Muscle layer of duodenum (tissue), 2 donors: Measurements from ENCODE around the gene TENT4B.

Experiments used
- H3K27ac ChIP-seq: one replicate; pipeline ENCODE4 v1.7.0; 2013; ENCODE audit warnings: mild to moderate bottlenecking, low read length
- H3K27me3 ChIP-seq: one replicate; pipeline ENCODE4 v1.7.0; 2013; ENCODE audit warnings: low read depth, mild to moderate bottlenecking, control low read depth, low read length
- H3K36me3 ChIP-seq, 2 donors: one replicate each; pipeline ENCODE4 v1.7.0; 2013; ENCODE audit warnings: low read length in 2 of 2, control low read depth in 1 of 2, mild to moderate bottlenecking in 1 of 2; ENCODE audit not compliant: insufficient read depth in 2 of 2, control insufficient read depth in 1 of 2
- H3K4me1 ChIP-seq, 2 donors: one replicate each; pipeline ENCODE4 v1.7.0; 2013; ENCODE audit warnings: low read length in 2 of 2, mild to moderate bottlenecking in 2 of 2, control low read depth in 1 of 2, moderate library complexity in 1 of 2; ENCODE audit not compliant: insufficient read depth in 2 of 2, control insufficient read depth in 1 of 2
- H3K4me3 ChIP-seq, 2 donors: one replicate each; pipeline ENCODE4 v1.7.0; 2013; ENCODE audit warnings: low read length in 2 of 2, low read depth in 1 of 2, mild to moderate bottlenecking in 1 of 2
- H3K9me3 ChIP-seq, 2 donors: one replicate each; pipeline ENCODE4 v1.7.0; 2013; ENCODE audit warnings: low read length in 2 of 2, control low read depth in 1 of 2, mild to moderate bottlenecking in 1 of 2; ENCODE audit not compliant: control insufficient read depth in 1 of 2
- donor health status: healthy.

The TENT4B gene

GRCh38 chr16:50252082-50252611, 99.0 kb downstream of the TENT4B start:
- H3K4me1 ChIP-seq: no peaks in the 10 kb centered on the region
- H3K36me3 ChIP-seq: no peaks in the 10 kb centered on the region
- H3K27me3 ChIP-seq: no peaks in the 10 kb centered on the region
- no peak overlapping the region for H3K4me3 ChIP-seq
- H3K27ac ChIP-seq: no peak overlapping the region
- H3K9me3 ChIP-seq: no peaks in the 10 kb centered on the region

DNA sequence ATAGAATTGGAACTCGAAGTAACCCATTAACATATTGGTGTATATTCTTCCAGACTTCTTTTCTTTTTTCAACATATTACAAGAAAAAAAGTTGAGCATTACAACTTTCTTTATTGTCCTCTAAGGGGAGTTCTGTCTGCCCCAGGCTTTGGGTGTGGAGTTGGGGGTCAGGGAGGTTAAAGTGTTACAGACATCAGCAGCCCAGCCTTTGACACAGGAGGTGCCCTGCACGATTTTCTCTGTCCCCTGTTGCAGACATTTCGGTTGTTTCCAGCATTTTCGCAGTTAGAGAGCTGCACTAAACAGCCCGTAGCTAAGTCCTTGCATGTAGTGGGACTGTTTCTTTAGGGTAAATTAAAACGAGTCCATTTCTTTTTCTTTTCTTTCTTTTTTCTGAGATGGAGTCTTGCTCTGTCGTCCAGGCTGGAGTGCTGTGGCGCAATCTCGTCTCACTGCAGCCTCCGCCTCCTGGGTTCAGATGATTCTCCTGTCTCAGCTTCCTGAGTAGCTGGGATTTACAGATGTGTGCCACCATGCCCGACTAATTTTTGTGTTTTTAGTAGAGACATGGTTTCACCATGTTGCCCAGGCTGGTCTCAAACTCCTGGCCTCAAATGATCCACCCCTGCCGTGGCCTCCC, 99.9 kb downstream of the TENT4B start:
- no peak overlapping the region for H3K4me3 ChIP-seq
- H3K9me3 ChIP-seq: no peaks in the 10 kb centered on the region
- H3K36me3 ChIP-seq: no peaks in the 10 kb centered on the region
- H3K27ac ChIP-seq: no peak overlapping the region
- no peaks in the 10 kb centered on the region for H3K27me3 ChIP-seq
- no peaks in the 10 kb centered on the region for H3K4me1 ChIP-seq

GRCh38 chr16:50253514-50253910, 100.4 kb downstream of the TENT4B start:
- no peak overlapping the region for H3K27ac ChIP-seq
- no peak overlapping the region for H3K4me3 ChIP-seq
- no peaks in the 10 kb centered on the region for H3K27me3 ChIP-seq

DNA sequence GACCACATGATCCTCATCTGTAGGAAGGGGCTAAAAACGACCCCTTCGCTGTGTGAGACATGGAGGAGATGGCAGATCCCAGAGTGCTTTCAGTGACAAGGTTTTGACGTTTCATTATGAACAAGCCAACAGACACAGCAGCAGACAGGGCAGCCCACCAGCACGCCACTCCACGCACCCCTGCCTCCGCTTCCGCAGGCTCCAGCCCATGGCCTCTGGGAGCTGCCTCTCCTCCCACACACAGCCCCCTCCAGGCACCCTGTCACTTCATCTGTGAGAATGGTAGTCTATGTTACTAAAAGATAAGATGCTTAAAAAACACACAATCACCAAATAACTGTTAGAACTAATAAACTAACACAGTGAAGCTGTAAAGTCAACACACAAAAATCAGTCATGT, 101.0 kb downstream of the TENT4B start:
- Histone ChIP-seq H3K4me1 (no peaks in the 10 kb centered on the region), H3K9me3 (no peaks in the 10 kb centered on the region), H3K27ac (no peak overlapping the region), H3K27me3 (no peaks in the 10 kb centered on the region), H3K4me3 (no peak overlapping the region), H3K36me3 (no peaks in the 10 kb centered on the region)

More at GRCh38 chr16:50253514-50253910, 100.4 kb downstream of the TENT4B start:
- no peaks in the 10 kb centered on the region for H3K9me3 ChIP-seq
- no peaks in the 10 kb centered on the region for H3K4me1 ChIP-seq
- no peaks in the 10 kb centered on the region for H3K36me3 ChIP-seq

DNA sequence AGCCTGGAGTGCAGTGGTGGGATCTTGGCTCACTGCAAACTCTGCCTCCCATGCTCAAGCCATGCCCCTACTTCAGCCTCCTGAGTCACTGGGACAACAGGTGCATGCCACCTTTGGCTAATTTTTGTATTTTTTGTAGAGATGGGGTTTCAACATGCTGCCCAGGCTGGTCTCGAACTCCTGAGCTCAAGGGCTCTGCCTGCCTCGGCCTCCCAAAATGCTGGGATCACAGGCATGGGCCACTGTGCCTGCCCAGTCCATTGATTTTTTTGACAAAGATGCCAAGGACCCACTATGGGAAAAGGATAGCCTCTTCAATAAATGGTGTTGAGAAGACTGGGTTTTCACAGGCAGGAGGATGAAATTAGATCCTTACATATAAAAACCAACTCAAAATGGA, 102.4 kb downstream of the TENT4B start:
- Histone ChIP-seq H3K4me1 (no peaks in the 10 kb centered on the region), H3K27ac (no peak overlapping the region), H3K4me3 (no peak overlapping the region), H3K27me3 (no peaks in the 10 kb centered on the region), H3K9me3 (no peaks in the 10 kb centered on the region), H3K36me3 (no peaks in the 10 kb centered on the region)

DNA sequence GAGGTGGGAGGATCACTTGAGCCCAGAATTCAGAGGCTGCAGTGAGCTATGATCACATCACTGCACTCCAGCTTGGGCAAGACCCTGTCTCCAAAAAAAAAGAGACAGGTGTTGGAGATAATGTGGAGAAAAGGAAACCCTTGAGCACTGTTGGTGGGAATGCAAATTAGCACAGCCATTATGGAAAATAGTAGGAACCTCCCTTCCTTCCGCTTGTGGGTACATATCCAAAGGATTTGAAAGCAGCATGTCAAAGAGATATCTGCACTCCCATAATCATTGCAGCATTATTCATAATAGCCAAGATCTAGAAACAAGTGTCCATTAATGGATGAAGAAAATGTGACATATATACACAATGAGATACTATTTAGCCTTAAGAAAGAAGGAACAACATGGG, 103.5 kb downstream of the TENT4B start:
- no peaks in the 10 kb centered on the region for H3K4me1 ChIP-seq
- H3K4me3 ChIP-seq: no peak overlapping the region
- no peaks in the 10 kb centered on the region for H3K27me3 ChIP-seq
- H3K9me3 ChIP-seq: no peaks in the 10 kb centered on the region
- no peaks in the 10 kb centered on the region for H3K36me3 ChIP-seq
- H3K27ac ChIP-seq: no peak overlapping the region

DNA sequence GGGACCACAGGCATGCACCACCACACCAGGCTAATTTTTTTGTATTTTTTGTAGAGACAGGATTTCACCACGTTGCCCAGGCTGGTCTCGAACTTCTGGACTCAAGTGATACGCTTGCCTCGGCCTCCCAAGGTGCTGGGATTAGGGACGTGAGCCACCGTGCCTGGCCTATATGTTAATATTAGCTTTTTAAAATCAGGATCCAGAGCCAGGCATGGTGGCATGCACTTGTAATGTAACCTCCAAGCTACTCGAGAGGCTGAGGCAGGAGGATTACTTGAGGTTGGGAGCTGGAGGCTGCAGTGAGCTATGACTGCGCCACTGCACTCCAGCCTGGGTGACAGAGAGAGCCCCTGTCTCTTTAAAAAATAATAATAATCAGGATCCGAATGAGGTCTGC, 104.8 kb downstream of the TENT4B start:
- H3K27ac ChIP-seq: no peak overlapping the region
- no peaks in the 10 kb centered on the region for H3K4me1 ChIP-seq
- no peak overlapping the region for H3K4me3 ChIP-seq
- H3K27me3 ChIP-seq: no peaks in the 10 kb centered on the region
- H3K36me3 ChIP-seq: no peaks in the 10 kb centered on the region
- no peaks in the 10 kb centered on the region for H3K9me3 ChIP-seq

DNA sequence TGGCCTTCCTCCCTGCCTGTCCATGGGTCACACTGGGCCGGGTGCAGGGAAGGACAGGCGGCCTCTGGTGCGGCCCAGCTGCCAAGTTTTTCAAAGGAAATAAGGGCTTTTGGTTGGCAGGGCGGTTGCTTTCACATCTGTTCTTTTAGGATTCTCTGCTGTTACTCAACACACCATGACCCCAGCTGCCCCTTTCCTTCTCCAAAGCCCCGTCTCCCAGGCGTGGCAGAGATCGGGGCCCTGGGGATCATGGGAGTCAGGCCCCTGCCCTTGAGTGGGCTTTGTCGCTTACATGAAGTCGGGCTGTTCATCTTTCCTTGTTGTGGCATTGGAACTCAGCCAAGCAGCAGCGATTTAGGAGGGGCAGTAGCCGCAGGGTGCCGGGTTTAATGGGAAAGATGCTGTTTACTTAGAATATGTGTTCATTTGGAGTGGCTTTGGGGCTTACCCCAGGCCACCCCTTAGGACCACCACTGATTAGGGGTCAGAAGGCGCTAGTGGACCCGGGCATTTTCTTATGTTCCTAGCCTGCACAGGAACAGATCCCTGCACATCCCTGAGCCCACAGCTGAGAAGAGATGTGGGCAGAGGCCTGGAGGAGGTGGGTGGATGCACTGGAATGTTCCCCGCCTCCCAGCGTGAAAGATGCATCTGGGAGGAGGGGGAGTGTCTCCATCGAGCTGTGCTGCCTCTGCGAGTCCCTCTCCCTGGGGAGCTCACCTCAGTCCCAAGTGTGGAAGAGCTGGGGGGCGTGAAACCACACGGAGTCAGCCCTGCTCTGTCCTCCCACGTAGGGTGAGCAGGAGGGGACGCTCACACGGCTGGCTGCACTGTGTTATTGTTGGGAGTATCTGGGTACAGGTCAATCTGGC, 106.5 kb downstream of the TENT4B start:
- no peaks in the 10 kb centered on the region for H3K27me3 ChIP-seq
- H3K4me3 ChIP-seq: no peak overlapping the region
- no peak overlapping the region for H3K27ac ChIP-seq
- no peaks in the 10 kb centered on the region for H3K4me1 ChIP-seq
- no peaks in the 10 kb centered on the region for H3K36me3 ChIP-seq
- no peaks in the 10 kb centered on the region for H3K9me3 ChIP-seq

DNA sequence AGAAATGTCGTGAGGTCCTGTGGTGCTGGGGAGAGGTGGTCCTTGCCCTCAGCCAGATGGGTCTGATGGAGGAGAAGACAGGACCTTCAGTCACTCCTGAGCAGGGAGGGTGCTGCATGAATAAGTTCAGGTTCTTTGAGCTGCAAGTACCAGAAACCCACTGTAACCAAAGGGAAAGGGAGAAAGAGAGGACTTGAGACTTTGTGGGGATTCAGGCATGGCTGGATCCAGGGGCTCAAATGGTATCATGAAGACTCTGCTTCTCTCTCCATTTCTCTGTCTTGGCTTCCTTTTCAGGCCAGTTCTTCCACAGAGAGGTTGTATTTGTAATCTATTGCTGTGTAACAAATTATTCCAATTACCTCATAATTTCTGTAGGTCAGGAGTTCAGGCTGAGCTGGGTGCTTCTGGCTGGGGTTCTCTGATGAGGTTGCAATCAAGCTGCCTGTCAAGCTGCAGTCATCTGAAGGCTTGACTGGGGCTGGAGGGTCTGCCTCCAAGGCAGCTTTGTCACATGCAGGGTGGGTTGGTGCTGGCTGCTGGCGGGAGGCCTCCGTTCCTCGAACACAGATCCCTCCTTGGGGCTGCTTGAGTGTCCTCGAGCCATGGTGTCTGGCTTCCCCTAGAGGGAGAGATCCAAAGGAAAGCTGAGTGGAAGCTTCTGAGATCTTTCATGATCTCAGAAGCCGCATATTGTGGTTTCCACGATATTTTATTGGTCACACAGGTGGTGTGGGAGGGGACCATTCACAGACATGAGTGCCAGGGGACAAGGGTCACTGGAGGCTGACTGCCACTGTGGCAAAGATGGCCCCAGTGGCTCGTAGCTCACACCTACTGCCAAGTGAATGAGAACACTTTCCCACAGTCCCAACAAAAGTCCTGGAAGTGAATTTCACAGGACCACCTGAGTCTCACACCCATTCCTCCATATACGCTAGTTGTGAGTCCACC, 107.4 kb downstream of the TENT4B start:
- Histone ChIP-seq H3K4me1 (no peaks in the 10 kb centered on the region), H3K9me3 (no peaks in the 10 kb centered on the region), H3K4me3 (no peak overlapping the region), H3K27ac (no peak overlapping the region), H3K36me3 (no peaks in the 10 kb centered on the region), H3K27me3 (no peaks in the 10 kb centered on the region)

GRCh38 chr16:50261160-50261706, 108.1 kb downstream of the TENT4B start:
- Histone ChIP-seq H3K36me3 (no peaks in the 10 kb centered on the region), H3K9me3 (no peaks in the 10 kb centered on the region), H3K4me1 (peaks cover 0 to 5% of the 10 kb centered on the region in 2 donors), H3K4me3 (no peak overlapping the region), H3K27me3 (no peaks in the 10 kb centered on the region), H3K27ac (no peak overlapping the region)
